Ovary (tissue), 9 donors: Measurements from ENCODE around the gene CRTC3. TPM values are rescaled to one million over a fixed set of nuclear protein-coding genes. Genes with fewer than 3 reads are reported as not detected.

Experiments used
- DNase-seq, 5 donors: peaks; one replicate each; pipeline ENCODE4 v3.0.0-alpha.2; 2019 to 2020
- H3K27ac ChIP-seq, 2 donors: fragments of 200-600 bp; one replicate each; pipeline versions ENCODE4 v1.5.1 to v1.8.0; 2019 to 2022
- H3K27me3 ChIP-seq: fragments of 200-600 bp; one replicate; pipeline ENCODE4 v1.8.0; 2022
- H3K36me3 ChIP-seq: fragments of 200-600 bp; sonication (generic); one replicate; pipeline ENCODE4 v1.5.1; 2019
- H3K4me1 ChIP-seq: one replicate; pipeline ENCODE4 v1.8.1; 2013; ENCODE audit warnings: mild to moderate bottlenecking, moderate library complexity; ENCODE audit not compliant: insufficient read depth
- H3K4me3 ChIP-seq: fragments of 200-600 bp; sonication (generic); one replicate; pipeline ENCODE4 v1.5.1; 2017
- H3K9me3 ChIP-seq, 2 donors: fragments of 200-600 bp in 1 of 2; sonication (generic) in 1 of 2; one replicate each; pipeline versions ENCODE4 v1.5.1 to v1.8.1; 2013 to 2019; ENCODE audit warnings: mild to moderate bottlenecking in 1 of 2, moderate library complexity in 1 of 2
- CTCF ChIP-seq, 3 donors: fragments of 450-650 bp in 2 of 3; fragments of 200-600 bp in 1 of 3; IDR thresholded peaks; one replicate each; pipeline versions ENCODE4 v1.5.1 to v1.8.0; 2016 to 2022; ENCODE audit warnings: antibody characterized with exemption in 3 of 3, mild to moderate bottlenecking in 1 of 3
- EP300 ChIP-seq: sonication (generic); formaldehyde crosslinking; IDR thresholded peaks from one replicate; pipeline ENCODE4 v1.6.1; 2017; ENCODE audit warnings: antibody characterized with exemption
- POLR2A ChIP-seq: fragments of 450-650 bp; IDR thresholded peaks from one replicate; pipeline ENCODE4 v1.6.1; 2017; ENCODE audit warnings: antibody characterized with exemption, mild to moderate bottlenecking, moderate library complexity
- WGBS, 3 donors: extraction: QIAGEN DNeasy Blood & Tissue Kit in 1 of 3; methylation state at CpG; one replicate each; pipeline versions ENCODE4 v1.1.5 to v1.1.7; 2013 to 2017; 5-methylcytosine and 5-hydroxymethylcytosine counted together
- intact Hi-C, 4 donors: fragments of 100-400 bp; cut with DNase I; formaldehyde crosslinking; loops; one replicate each; pipeline versions ENCODE4 v1.11.0 to v1.15.1; 2022 to 2023
- polyA plus RNA-seq, 2 donors: library from polyadenylated mRNA; stranded (reverse); fragments of 200-250 nt in 1 of 2; fragments of 350-450 nt in 1 of 2; fragmentation: Illumina TruSeq in 1 of 2; extraction: RNeasy Lipid Tissue Mini Kit (QIAGEN cat#74804) in 1 of 2; gene quantifications; one replicate each; pipeline ENCODE4 v1.2.3, GENCODE V29; 2013 to 2014
- total RNA-seq, 7 donors: library from RNA; depleted of rRNA in 2 of 7; stranded (reverse); fragments of >200 nt in 2 of 7; fragmentation: NEBNext Ultra II Directional in 3 of 7; extraction: Animal tissue kit (Norgen Biotek cat#: 25700) in 3 of 7; gene quantifications; one replicate each; pipeline versions ENCODE4 v1.1.0 to v1.2.4, GENCODE V29; 2016 to 2023
- donor health status: DM: no; HTN: no; CAD: no; lungs with moderate emphysema.
- donor health status: DM: no; HTN: no; CAD: no.
- donor health status: Bipolar disorder and iron deficiency.
- donor health status: DM: yes; HTN: yes; CAD: no.
- donor health status: DM: no; HTN: no; CAD: no.
- donor health status: DM: yes; HTN: yes; CAD: no.

CRTC3 gene
- total and polyA plus RNA-seq, 9 donors = 36.9 to 106 (median 85.4) TPM

DNA sequence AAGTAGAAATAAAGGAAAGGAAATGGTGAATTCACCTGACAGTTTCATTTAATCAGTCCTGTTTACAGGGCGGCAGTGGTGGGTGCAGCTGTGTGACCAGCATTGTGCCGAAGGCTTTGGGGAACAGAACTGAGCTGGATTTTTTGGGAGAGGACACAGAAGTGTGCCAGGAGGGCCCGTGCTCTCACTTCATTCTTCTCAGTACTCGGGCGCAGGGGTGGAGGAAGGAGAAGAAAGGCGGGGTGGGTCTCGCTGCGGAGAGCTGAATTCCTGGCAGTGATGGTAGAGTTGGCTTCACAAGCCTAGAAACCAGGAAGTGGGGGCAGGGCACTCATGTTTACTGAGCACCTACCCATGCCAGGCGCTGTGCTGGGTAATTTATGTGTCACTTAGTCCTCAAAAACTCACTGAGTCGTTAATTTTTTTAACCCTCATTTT is 64.6 kb downstream of the CRTC3 start:
- H3K27me3 ChIP-seq = no peaks in the 10 kb centered on the region
- intact Hi-C loops = no loop called here
- DNase-seq = peak in 1 of 5 donors; percentile 57
- H3K27ac ChIP-seq = no peak overlapping the region
- TF ChIP-seq POLR2A = no peak
- TF ChIP-seq CTCF (IDR thresholded peaks at IDR 0.05) = no peak
- TF ChIP-seq EP300 = no peak
- no peak overlapping the region for H3K4me3 ChIP-seq
- no peaks in the 10 kb centered on the region for H3K36me3 ChIP-seq
- H3K9me3 ChIP-seq = no peaks in the 10 kb centered on the region
- WGBS, 3 donors = 74 to 85% (median 85%) methylated on average over 10 of the region's 10 CpGs
- peaks cover 27% of the 10 kb centered on the region for H3K4me1 ChIP-seq

GRCh38 chr15:90595763-90596155 is 66.0 kb downstream of the CRTC3 start:
- DNase-seq = no peak
- Histone ChIP-seq H3K4me3 (no peak overlapping the region), H3K9me3 (no peaks in the 10 kb centered on the region), H3K4me1 (peaks cover 25% of the 10 kb centered on the region), H3K36me3 (no peaks in the 10 kb centered on the region), H3K27me3 (no peaks in the 10 kb centered on the region), H3K27ac (peak overlapping the region in 1 of 2 donors; percentile 62)
- 63 to 64% (median 63%) methylated on average over 7 of the region's 7 CpGs for WGBS, 3 donors
- intact Hi-C loops = no loop called here
- no peak for TF ChIP-seq EP300
- TF ChIP-seq POLR2A = no peak
- no peak for TF ChIP-seq CTCF (IDR thresholded peaks at IDR 0.05)

GRCh38 chr15:90596943-90597342 is 67.2 kb downstream of the CRTC3 start:
- no peak overlapping the region for H3K4me3 ChIP-seq
- intact Hi-C loops = no loop called here
- no peaks in the 10 kb centered on the region for H3K27me3 ChIP-seq
- H3K27ac ChIP-seq = peak overlapping the region in 1 of 2 donors; percentile 62
- DNase-seq = peak in 2 of 5 donors; percentile 41 to 43
- WGBS, 3 donors = 20 to 50% (median 23%) methylated on average over 6 of the region's 6 CpGs
- no peaks in the 10 kb centered on the region for H3K36me3 ChIP-seq
- TF ChIP-seq CTCF (IDR thresholded peaks at IDR 0.05) (no peak), EP300 (no peak), POLR2A (no peak)
- peaks cover 22% of the 10 kb centered on the region for H3K4me1 ChIP-seq
- no peaks in the 10 kb centered on the region for H3K9me3 ChIP-seq

DNA sequence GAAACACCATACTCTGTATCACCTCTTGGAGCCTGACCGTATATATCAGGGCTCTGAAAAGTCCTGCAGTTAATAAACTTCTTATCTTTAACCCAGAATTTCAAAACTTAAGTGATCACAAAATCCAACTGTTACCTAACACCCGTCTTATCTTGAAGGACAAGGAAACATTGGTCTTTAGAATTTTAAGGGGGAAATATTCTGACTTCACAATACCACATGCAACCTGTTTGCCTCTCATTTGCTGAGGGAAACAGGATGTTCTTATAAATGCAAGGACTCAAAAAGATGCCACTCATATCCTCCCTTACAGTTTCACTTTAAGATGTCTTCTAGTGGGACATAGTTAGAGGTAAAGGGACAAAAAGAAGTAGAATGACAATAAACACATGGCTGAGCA is 67.9 kb downstream of the CRTC3 start:
- H3K27ac ChIP-seq = peak overlapping the region in 1 of 2 donors; percentile 62
- H3K9me3 ChIP-seq = no peaks in the 10 kb centered on the region
- peaks cover 22% of the 10 kb centered on the region for H3K4me1 ChIP-seq
- H3K36me3 ChIP-seq = no peaks in the 10 kb centered on the region
- 31 to 50% (median 47%) methylated on average over 2 of the region's 2 CpGs for WGBS, 3 donors
- H3K27me3 ChIP-seq = no peaks in the 10 kb centered on the region
- no peak overlapping the region for H3K4me3 ChIP-seq
- TF ChIP-seq EP300 = no peak
- no peak for TF ChIP-seq POLR2A
- TF ChIP-seq CTCF (IDR thresholded peaks at IDR 0.05) = no peak
- DNase-seq = no peak
- intact Hi-C loops = no loop called here
